Measurements from ENCODE around the gene PKD2L1.
"Not testable (repeated sequence)": the region's sequence is repeated elsewhere in the genome, so short reads cannot be mapped to it uniquely, and the experiment has no call there.

The PKD2L1 gene

GRCh38 chr10:100333661-100334440 is 3.8 kb upstream of the PKD2L1 start:
- DNase-seq, result no peak

DNA sequence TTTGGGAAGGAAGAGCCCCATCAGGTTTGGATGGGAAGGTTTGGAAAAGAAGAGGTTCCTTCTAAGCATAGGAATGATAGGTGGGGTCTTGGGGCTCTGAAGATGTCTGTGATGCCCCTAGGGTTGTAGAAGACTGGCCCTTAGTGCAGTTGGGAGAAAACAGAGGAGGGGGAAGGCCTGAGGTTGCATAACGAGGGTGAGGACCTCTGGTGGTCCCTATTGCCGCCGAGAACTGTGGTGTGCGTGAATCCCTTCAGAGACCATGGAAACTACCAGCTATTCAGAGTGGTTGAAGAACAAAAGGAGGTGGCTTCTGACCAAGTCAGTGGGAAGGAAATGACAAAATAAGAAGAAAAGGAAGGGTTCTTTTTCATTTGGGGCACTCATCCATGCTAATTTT is 3.1 kb upstream of the PKD2L1 start:
- no peak for DNase-seq

GRCh38 chr10:100328198-100328597 is 1.8 kb downstream of the PKD2L1 start:
- no peak for DNase-seq

- DNase-seq, result no peak
Measured at GRCh38 chr10:100327718-100328009, 2.4 kb downstream of the PKD2L1 start.

DNA sequence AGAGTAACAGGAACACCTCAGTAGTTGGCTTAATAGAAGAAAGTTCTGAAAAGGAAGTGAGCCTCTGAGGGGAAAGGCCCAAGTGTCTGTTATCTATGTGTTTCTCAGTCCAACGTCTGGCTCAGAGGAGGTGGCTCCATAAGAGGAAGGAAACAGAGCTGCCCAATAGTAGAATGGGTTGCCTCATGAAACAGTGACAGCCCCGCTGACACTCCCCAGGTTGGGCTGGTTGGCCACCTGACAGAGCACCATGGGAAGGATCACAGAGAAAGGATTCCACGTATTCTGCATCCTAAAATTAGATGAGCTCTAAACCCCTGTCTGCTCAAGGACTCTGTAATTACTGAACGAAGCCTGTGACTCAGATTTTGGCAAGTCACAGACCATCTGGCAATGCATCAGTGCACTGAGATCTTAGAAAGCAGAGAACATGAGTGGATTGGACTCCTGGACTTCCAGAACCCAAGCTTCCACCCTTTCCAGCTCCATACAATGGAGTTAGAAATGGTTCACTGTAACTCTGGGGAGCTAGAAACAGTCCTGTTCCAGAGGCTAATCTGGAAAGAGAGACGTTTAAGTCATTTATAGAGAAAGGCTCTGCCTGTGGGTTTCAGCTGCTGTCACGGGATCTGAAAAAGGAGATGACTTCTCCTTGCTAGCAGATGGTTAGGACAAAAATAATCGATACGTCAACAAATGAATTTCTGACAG is 2.9 kb downstream of the PKD2L1 start:
- no peak for DNase-seq

DNA sequence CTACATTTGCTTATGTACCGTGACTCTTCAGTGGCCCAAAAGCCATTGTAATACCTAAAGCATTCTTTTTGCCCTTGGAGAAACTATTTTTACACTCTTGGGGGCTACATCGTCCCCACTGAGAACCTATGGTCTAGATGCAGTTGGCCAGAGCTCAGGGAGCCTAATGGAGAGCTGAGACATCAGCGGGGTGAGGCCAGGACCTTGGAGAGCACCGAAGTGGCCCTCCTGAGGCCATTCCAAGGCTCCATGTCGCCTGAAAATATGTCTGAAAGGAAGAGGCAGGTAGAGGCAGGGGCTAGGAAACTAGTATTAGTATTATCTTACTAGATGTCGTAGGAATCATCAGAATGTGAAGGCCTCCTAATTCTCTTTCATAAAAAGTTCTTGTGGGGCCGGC is 4.9 kb downstream of the PKD2L1 start:
- no peak for DNase-seq

GRCh38 chr10:100319707-100320402 is 10.2 kb downstream of the PKD2L1 start:
- DNase-seq, result no peak

GRCh38 chr10:100318207-100318606 is 11.8 kb downstream of the PKD2L1 start:
- DNase-seq, result no peak

- DNase-seq, result no peak
Measured at GRCh38 chr10:100315615-100316014, 14.4 kb downstream of the PKD2L1 start.

DNA sequence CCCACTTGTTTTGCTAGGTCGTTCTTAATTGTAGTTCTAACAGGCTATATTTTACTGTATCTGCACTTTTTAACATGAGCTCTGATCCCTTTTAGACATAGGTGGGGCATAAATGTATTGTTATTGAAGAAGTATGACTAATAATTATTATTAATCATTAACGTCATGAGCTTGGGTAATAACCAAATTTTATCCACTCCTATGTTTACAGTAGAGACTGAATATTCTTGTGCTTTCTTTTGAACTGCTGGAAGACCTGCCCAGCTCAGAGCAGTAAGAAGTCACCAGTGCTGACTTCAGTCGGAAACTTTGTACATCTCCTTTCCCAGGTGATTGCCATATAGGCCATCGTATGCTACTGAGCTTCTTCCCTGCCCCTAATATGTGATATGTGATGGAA is 18.7 kb downstream of the PKD2L1 start:
- no peak for DNase-seq

- DNase-seq, result no peak
Measured at GRCh38 chr10:100307684-100308083, 22.3 kb downstream of the PKD2L1 start.

DNA sequence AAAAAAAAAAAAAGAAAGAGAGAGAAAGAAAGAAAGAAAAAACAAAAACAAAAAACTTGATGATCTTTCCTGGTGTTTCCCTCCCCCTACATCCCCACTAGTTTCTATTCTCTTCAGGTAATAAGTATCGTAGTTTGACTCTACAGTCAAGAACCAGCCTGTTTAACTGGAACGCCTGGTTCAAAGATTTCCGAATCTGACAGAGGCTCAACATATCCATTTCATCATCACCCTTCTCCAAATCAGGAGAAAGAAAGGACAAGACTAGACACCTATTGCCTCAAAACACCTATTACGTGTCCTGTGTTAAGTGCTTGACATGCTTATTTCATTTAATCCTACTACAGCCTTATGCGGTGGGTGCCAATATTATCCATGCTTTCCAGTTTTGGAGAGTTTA is 23.2 kb downstream of the PKD2L1 start:
- DNase-seq, result no peak

DNA sequence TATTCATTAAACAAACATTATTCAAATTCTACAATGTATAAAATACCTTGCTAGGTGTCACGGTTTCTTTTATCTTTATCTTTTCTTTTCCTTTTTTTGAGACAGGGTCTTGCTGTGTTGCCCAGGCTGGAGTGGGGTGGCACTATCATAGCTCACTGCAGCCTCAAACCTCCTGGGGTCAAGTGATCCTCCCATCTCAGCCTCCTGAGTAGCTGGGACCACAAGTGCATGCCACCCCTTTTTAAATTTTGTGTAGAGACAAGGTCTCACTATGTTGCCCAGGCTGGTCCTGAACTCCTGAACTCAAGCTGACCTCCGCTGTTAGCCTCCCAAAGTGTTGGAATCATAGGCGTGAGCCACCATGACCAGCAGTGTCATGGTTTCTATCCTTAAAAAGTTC is 25.6 kb downstream of the PKD2L1 start:
- no peak for DNase-seq

- DNase-seq, result no peak
Measured at GRCh38 chr10:100303724-100304319, 26.2 kb downstream of the PKD2L1 start.

DNA sequence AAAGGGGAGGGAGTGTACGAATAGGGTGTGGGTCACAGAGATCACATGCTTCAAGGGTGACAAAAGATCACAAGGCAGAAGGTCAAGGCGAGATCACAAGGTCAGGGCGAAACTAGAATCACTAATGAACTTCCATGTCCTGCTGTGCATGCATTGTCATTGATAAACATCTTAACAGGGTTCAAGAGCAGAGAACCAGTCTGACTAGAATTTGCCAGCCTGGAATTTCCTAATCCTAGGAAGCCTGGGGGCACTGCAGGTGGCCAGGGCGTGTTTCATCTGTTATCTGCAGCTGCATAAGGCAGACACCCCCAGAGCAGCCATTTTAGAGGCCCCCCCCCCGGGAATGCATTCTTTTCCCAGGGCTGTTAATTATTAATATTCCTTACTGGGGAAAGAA is 28.9 kb downstream of the PKD2L1 start:
- not testable (repeated sequence) for DNase-seq

DNA sequence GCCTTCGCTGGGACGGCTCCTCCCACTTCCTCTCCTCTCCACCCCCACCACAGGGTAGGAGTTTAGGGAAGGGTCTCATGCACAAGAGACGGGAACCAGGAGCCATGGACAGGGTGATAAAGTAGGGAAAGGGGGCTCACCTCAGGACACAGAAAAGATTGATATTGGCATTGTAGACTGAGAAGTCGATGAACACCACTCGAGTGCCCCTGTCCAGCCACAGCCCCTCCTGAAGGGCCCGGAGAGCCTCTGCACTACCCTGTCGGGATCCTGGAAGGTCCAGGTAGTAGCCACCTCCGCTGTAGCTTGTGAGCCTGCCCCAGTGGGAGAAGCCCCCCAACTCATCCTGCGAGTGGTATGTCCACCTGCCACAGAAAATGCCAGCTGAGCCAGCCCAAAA is 32.8 kb downstream of the PKD2L1 start:
- DNase-seq, result no peak

GRCh38 chr10:100293066-100293465 is 37.0 kb downstream of the PKD2L1 start:
- DNase-seq, result no peak

DNA sequence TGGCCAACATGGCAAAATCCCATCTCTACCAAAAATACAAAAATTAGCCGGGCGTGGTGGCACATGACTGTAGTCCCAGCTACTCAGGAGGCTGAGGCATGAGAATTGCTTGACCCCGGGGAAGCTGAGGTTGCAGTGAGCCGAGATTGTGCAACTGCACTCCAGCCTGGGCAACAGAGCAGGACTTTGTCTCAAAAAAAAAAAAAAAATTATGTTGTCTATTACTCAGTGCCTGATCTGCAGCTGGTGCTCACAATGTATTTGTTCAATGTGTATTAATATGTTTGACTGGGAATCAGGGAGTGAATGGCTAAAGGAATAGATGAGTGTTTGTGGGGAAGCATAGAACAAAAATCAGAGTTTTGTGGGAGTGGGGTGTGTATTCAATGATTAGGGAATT is 37.7 kb downstream of the PKD2L1 start:
- DNase-seq, result not testable (repeated sequence)

DNA sequence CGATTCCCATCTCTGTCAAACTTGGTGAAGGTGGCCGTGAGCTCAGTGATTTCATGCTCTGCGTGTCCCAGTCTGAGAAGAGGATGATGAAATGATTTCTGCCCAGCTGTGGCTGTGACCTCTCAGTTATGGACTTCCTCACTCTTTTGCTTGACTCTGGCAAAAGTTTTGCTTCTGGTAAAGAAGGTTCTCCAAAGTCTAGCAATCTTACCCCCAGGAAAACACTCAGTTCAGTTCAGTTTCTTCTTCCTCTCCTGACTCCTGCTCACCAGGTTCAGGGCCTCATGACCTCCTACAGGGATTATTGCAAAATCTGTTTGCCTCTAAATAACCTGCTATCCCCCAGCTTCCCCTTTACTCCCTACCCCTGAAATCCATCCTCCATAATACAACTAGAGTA is 38.7 kb downstream of the PKD2L1 start:
- no peak for DNase-seq

- no peak for DNase-seq
Measured at GRCh38 chr10:100289641-100290040, 40.4 kb downstream of the PKD2L1 start.

- DNase-seq, result no peak
Measured at GRCh38 chr10:100288196-100288595, 41.8 kb downstream of the PKD2L1 start.

GRCh38 chr10:100287756-100288155 is 42.3 kb downstream of the PKD2L1 start:
- no peak for DNase-seq

Data from activated CD8-positive, alpha-beta memory T cell treated with anti-CD3 and anti-CD28 coated beads for 24 hours (primary cell).